WTC11 (cell line): Measurements from ENCODE around the gene HOXD10.

ENCODE experiments used
- CTCF ChIP-seq: fragments of 200-600 bp; IDR thresholded peaks from 2 replicates; pipeline ENCODE4 v1.8.0; 2022; ENCODE audit warnings: antibody characterized with exemption
- KAT7 ChIP-seq: sonication (generic); formaldehyde crosslinking; IDR thresholded peaks from 2 replicates; pipeline ENCODE4 v1.8.1; 2023; ENCODE audit warnings: missing genetic modification reagents, mild to moderate bottlenecking, borderline replicate concordance
- NR3C1 ChIP-seq: sonication (generic); formaldehyde crosslinking; conservative IDR thresholded peaks from 2 replicates; pipeline ENCODE4 v1.8.1; 2023; ENCODE audit warnings: low read depth, mild to moderate bottlenecking, missing genetic modification reagents
- SP1 ChIP-seq: sonication (generic); formaldehyde crosslinking; conservative IDR thresholded peaks from 2 replicates; pipeline ENCODE4 v1.8.1; 2022; ENCODE audit warnings: missing genetic modification reagents
- TEAD4 ChIP-seq: sonication (generic); formaldehyde crosslinking; IDR thresholded peaks from 2 replicates; pipeline ENCODE4 v1.8.0; 2022; ENCODE audit warnings: mild to moderate bottlenecking, missing genetic modification reagents
- USF1 ChIP-seq: sonication (generic); formaldehyde crosslinking; IDR thresholded peaks from 2 replicates; pipeline ENCODE4 v1.8.0; 2022; ENCODE audit warnings: mild to moderate bottlenecking, missing genetic modification reagents

- no peak for TF ChIP-seq NR3C1 (CRISPR knock-in tag)
- TF ChIP-seq CTCF: no peak
- no peak for TF ChIP-seq TEAD4
- no peak for TF ChIP-seq SP1 (CRISPR knock-in tag)
- TF ChIP-seq KAT7: no peak
- TF ChIP-seq USF1: no peak
These were observed 31.9 kb upstream of the HOXD10 start for GRCh38 chr2:176084611-176085119.
